ENCODE data around the gene CD274. TPM values are rescaled to one million over a fixed set of nuclear protein-coding genes. Genes with fewer than 3 reads are reported as not detected.

CD274 gene
- total RNA-seq, 1 experiment from 2014 or later, result 0.62 TPM

GRCh38 chr9:5489630-5490490 lies 39.5 kb downstream of the CD274 start:
- DNase-seq (ENCODE audit: low spot score), result no peak
- Histone ChIP-seq H3K9me3 (ENCODE audit: low read depth, low read length, poor library complexity, severe bottlenecking) (no peaks in the 10 kb centered on the region), H3K27ac (ENCODE audit: low read depth, low read length, poor library complexity, severe bottlenecking) (no peak overlapping the region), H3K36me3 (ENCODE audit: insufficient read depth, low read length, poor library complexity, severe bottlenecking) (no peaks in the 10 kb centered on the region), H3K4me1 (ENCODE audit: insufficient read depth, low read length, poor library complexity, severe bottlenecking) (no peaks in the 10 kb centered on the region), H3K27me3 (replicated peaks; ENCODE audit: insufficient read depth, low read depth, low read length, poor library complexity) (no peaks in the 10 kb centered on the region), H3K4me3 (ENCODE audit: low read depth, low read length, poor library complexity, severe bottlenecking) (no peak overlapping the region)
- POLR2A ChIA-PET (ENCODE audit: low non-redundant PET), result no interaction called here
- intact Hi-C loops (cut with micrococcal nuclease; ENCODE audit: unreplicated experiment), result no loop called here
- no peak for TF ChIP-seq CTCF (conservative IDR thresholded peaks at IDR 0.05; ENCODE audit: low read depth, low read length)
- no peak for TF ChIP-seq EZH2 (IDR thresholded peaks at IDR 0.05; ENCODE audit: borderline replicate concordance, low read depth, low read length, poor library complexity, severe bottlenecking)
- BruUV-seq (replicated peaks), result no TSS peak
- CTCF ChIA-PET, result no interaction called here

- no peak overlapping the region for H3K27ac ChIP-seq (ENCODE audit: low read depth, low read length, poor library complexity, severe bottlenecking)
- intact Hi-C loops (cut with micrococcal nuclease; ENCODE audit: unreplicated experiment), result no loop called here
Observed at GRCh38 chr9:5492965-5493678, 42.8 kb downstream of the CD274 start.

More at GRCh38 chr9:5492965-5493678, 42.8 kb downstream of the CD274 start:
- H3K27me3 ChIP-seq (replicated peaks; ENCODE audit: insufficient read depth, low read depth, low read length, poor library complexity), result no peaks in the 10 kb centered on the region
- no peak overlapping the region for H3K4me3 ChIP-seq (ENCODE audit: low read depth, low read length, poor library complexity, severe bottlenecking)
- no TSS peak for BruUV-seq (replicated peaks)
- H3K36me3 ChIP-seq (ENCODE audit: insufficient read depth, low read length, poor library complexity, severe bottlenecking), result no peaks in the 10 kb centered on the region
- H3K4me1 ChIP-seq (ENCODE audit: insufficient read depth, low read length, poor library complexity, severe bottlenecking), result no peaks in the 10 kb centered on the region
- CTCF ChIA-PET, result no interaction called here
- no peak for TF ChIP-seq EZH2 (IDR thresholded peaks at IDR 0.05; ENCODE audit: borderline replicate concordance, low read depth, low read length, poor library complexity, severe bottlenecking)
- no peak for TF ChIP-seq CTCF (conservative IDR thresholded peaks at IDR 0.05; ENCODE audit: low read depth, low read length)
- no peaks in the 10 kb centered on the region for H3K9me3 ChIP-seq (ENCODE audit: low read depth, low read length, poor library complexity, severe bottlenecking)
- POLR2A ChIA-PET (ENCODE audit: low non-redundant PET), result no interaction called here
- DNase-seq (ENCODE audit: low spot score), result no peak

Measured in A673 (cell line).